Measurements from ENCODE around the gene CBX3. TPM values are rescaled to one million over a fixed set of nuclear protein-coding genes. Genes with fewer than 3 reads are reported as not detected.
"Not testable (repeated sequence)": the region's sequence is repeated elsewhere in the genome, so short reads cannot be mapped to it uniquely, and the experiment has no call there.

Gene CBX3
- total RNA-seq, 1 experiment from 2014 or later: 490 TPM

DNA sequence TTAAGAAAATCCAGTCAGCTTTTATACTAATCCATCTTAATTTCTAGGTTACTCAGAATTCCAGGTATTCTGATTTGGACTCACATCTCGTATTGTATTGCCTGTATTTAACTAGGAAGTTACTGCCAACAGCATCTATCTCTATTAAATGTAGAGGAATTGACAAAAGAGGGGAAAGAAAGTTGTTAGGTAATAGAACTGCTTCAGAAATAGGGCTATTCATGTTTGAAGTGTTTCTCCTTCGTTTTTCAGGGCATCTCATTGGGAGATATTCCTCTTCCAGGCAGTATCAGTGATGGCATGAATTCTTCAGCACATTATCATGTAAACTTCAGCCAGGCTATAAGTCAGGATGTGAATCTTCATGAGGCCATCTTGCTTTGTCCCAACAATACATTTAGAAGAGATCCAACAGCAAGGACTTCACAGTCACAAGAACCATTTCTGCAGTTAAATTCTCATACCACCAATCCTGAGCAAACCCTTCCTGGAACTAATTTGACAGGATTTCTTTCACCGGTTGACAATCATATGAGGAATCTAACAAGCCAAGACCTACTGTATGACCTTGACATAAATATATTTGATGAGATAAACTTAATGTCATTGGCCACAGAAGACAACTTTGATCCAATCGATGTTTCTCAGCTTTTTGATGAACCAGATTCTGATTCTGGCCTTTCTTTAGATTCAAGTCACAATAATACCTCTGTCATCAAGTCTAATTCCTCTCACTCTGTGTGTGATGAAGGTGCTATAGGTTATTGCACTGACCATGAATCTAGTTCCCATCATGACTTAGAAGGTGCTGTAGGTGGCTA is 17.1 kb upstream of the CBX3 start:
- in situ Hi-C loops (cut with HindIII; ENCODE audit: low pct_unique_long_range_greater_than_20kb, low sequenced_read_pairs): loop anchor here (10.0 kb wide), 1 partner anchor 90 kb away; no protein-coding TSS in a partner anchor
- not testable (repeated sequence) for DNase-seq (ENCODE audit: low read depth, low spot score)

DNA sequence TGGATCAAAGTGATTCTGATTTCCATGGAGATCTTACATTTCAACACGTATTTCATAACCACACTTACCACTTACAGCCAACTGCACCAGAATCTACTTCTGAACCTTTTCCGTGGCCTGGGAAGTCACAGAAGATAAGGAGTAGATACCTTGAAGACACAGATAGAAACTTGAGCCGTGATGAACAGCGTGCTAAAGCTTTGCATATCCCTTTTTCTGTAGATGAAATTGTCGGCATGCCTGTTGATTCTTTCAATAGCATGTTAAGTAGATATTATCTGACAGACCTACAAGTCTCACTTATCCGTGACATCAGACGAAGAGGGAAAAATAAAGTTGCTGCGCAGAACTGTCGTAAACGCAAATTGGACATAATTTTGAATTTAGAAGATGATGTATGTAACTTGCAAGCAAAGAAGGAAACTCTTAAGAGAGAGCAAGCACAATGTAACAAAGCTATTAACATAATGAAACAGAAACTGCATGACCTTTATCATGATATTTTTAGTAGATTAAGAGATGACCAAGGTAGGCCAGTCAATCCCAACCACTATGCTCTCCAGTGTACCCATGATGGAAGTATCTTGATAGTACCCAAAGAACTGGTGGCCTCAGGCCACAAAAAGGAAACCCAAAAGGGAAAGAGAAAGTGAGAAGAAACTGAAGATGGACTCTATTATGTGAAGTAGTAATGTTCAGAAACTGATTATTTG is 16.3 kb upstream of the CBX3 start:
- in situ Hi-C loops (cut with HindIII; ENCODE audit: low pct_unique_long_range_greater_than_20kb, low sequenced_read_pairs): loop anchor here (10.0 kb wide), 1 partner anchor 90 kb away; no protein-coding TSS in a partner anchor

DNA sequence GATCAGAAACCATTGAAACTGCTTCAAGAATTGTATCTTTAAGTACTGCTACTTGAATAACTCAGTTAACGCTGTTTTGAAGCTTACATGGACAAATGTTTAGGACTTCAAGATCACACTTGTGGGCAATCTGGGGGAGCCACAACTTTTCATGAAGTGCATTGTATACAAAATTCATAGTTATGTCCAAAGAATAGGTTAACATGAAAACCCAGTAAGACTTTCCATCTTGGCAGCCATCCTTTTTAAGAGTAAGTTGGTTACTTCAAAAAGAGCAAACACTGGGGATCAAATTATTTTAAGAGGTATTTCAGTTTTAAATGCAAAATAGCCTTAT is 15.7 kb upstream of the CBX3 start:
- in situ Hi-C loops (cut with HindIII; ENCODE audit: low pct_unique_long_range_greater_than_20kb, low sequenced_read_pairs): loop anchor here (10.0 kb wide), 1 partner anchor 91 kb away; no protein-coding TSS in a partner anchor

More for the DNA sequence above, 16.3 kb upstream of the CBX3 start:
- DNase-seq (ENCODE audit: low read depth, low spot score): no peak

DNA sequence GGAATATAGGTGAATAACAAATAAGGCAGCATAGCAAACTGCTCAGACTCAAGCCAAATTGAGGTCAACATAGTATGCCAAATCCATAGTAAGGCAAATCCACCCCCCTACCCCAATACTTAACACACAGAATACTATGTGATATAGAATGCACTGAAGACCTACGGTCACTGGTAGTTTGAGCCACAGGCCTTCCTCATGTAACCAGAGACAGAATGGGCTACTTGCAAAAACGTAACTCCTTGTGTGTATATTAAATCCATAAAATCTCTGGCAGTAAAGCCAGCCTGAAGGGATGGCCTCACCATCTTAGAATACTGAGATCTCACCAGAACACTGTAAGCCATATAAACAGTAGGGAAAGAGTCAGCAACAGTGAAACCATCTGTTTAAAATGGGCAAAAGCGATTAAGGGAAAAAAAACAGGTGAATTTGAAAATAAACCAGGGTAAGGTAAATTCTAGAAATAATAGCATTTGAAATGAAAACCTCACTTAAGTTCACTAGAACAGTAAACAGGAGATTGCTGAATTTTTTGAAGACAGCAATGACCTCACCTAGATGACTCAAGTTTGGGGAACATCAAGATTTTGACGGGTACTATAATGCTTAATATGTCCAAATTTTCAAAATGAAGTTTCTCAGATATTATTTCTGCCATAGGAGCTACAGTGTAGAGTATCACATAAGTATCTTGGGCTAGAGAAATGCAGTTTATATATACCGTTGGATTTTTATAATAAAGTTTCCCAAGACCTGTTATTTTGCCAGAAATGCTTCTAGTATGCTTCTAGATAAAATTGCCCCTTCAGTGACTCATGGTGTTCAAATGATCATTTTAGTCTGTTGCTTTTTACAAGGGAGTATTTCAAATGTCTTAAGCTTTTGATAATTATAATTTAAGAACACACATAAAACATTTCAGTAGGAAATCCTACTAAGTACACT is 14.9 kb upstream of the CBX3 start:
- DNase-seq (ENCODE audit: low read depth, low spot score): no peak
- in situ Hi-C loops (cut with HindIII; ENCODE audit: low pct_unique_long_range_greater_than_20kb, low sequenced_read_pairs): loop anchor here (10.0 kb wide), 1 partner anchor 92 kb away; no protein-coding TSS in a partner anchor

More for the DNA sequence above, 15.7 kb upstream of the CBX3 start:
- no peak for DNase-seq (ENCODE audit: low read depth, low spot score)

DNA sequence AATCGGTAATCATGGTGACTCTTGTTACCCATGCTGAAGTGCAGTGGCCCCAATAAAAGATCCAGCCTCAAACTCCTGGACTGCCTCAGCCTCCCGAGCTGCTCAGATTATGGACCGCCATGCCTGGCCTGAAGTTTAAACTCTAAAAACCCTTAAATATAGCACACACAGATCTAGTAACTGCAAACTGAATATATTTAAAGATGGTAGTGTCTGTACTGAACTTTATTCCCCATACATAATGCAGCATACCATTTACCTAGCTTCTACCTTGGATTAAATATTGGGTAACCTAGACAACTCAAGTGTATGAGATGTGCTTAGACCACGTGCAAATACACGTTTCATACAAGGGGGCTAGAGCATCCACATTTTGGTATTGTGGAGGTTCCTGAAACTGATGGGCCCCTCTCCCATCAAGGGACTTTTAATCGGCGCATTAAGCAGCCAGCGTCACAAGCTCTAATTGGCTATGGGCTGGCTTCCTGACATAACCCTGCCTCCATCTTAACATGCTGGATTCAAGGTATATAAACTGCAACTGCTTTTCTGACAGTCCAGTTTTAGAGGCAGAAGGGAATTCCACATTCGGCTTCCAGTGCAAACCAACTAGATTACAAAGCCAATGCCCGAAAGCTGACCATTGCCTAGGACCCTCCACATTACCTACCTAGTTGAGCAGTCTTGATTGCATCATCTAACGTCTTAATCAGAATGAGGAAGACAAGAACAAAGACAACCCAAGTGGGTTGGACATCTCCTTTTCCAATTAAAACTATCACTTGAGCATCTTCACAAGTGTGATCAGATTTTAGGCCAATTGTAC is 14.0 kb upstream of the CBX3 start:
- DNase-seq (ENCODE audit: low read depth, low spot score): peak; percentile 56
- in situ Hi-C loops (cut with HindIII; ENCODE audit: low pct_unique_long_range_greater_than_20kb, low sequenced_read_pairs): loop anchor here (10.0 kb wide), 1 partner anchor 93 kb away; no protein-coding TSS in a partner anchor

DNA sequence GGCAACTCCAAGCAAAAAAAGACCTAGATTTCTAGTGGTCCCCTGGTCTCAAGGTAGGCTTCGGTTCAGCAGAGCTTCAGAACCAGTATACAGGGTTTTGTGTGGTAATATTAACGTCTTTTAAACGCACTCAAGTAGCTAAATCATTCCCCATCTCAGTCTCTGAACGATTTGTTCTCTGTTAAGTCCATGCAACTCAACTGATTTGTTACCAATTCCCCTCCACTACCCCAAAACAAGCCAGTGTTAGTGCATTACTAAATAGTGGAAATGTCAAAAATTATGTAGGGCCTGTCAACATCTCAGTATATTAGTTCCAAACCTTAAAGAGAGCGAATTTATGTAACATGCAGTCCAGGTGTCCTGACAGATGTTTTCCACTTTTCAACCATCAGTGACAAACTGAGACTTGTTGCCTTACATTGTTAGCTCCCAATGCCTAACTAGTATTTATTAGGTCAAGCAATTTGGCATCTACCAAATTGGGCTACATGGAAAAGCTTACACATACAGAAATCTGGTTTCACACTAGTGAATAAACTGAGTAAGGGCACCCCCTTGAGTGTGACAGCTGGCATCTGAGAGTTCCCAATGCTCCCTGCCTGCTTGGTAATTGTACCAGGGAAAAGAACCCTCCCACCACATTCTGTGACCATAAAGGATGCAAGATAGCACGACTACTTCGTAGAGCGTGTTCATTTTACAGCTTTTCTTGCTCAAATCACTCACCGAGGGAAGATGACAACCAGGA is 13.2 kb upstream of the CBX3 start:
- in situ Hi-C loops (cut with HindIII; ENCODE audit: low pct_unique_long_range_greater_than_20kb, low sequenced_read_pairs): loop anchor here (10.0 kb wide), 1 partner anchor 94 kb away; no protein-coding TSS in a partner anchor
- DNase-seq (ENCODE audit: low read depth, low spot score): no peak

DNA sequence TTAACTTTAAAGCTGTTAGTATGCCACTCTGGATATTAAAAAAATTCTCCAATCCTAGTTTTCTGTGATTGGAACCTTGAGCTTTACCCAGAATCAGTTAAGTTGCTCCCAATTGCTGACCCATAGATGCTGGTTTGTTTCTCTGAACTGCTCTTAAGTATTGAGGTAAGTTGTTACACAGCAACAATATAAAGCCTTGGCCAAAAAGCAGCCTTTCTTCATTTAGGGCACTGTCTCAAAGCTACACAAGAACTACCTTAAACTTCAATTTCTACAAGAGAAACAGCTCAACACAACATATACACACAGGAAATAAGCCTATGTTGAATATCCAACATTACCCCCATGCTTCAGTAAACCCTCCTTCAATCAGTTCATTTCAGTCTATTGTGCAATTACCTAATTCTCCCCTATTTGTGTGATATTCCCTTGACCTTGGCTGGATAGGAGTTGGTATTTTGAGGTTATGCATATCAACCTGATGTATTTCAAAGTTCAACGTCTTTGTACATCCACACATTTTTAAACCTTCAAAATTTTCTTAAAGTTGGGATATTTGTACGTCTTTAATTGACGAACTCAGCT is 12.5 kb upstream of the CBX3 start:
- in situ Hi-C loops (cut with HindIII; ENCODE audit: low pct_unique_long_range_greater_than_20kb, low sequenced_read_pairs): loop anchor here (10.0 kb wide), 1 partner anchor 94 kb away; no protein-coding TSS in a partner anchor
- DNase-seq (ENCODE audit: low read depth, low spot score): no peak

DNA sequence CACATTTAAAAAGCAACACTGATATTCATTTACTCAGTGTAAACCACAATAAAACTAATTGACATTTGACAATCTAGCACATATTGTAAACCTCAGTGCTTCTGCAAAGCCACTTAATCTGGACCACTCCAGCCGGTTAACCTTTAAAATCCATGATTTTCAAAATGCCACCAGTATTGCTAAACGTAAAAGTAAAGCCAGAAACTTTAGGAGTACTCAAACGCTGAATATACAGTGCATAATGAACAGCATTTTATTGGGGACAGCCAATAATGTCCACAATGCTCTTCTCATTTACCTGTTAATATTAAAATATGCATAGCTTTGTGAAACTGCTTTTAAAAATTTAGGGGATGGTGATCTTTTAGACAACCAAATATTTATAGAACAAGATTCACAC is 11.8 kb upstream of the CBX3 start:
- DNase-seq (ENCODE audit: low read depth, low spot score): no peak
- in situ Hi-C loops (cut with HindIII; ENCODE audit: low pct_unique_long_range_greater_than_20kb, low sequenced_read_pairs): loop anchor here (10.0 kb wide), 2 partner anchors 95 to 295 kb away; no protein-coding TSS in a partner anchor

DNA sequence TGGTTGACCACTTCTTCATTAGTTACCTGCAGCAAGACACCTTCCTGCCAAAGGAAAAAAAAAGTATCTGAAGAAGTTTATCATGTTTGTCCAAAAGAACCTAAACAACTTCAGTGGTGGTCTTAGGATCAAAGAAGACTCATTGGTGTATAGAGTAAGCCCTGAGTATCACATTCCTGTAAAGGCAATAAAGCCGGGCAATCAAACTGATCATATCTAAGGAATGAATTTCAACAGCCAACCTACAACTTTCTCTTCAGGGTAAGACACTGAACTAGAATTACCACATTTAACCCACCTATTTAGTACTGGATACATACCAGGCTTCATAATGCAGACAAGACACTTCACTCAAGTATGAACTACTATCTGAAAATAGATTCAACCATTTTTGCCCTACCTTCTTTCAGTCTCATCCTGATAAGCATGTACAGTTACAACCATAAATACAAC is 11.1 kb upstream of the CBX3 start:
- no peak for DNase-seq (ENCODE audit: low read depth, low spot score)
- in situ Hi-C loops (cut with HindIII; ENCODE audit: low pct_unique_long_range_greater_than_20kb, low sequenced_read_pairs): loop anchor here (10.0 kb wide), 1 partner anchor 296 kb away; no protein-coding TSS in a partner anchor

DNA sequence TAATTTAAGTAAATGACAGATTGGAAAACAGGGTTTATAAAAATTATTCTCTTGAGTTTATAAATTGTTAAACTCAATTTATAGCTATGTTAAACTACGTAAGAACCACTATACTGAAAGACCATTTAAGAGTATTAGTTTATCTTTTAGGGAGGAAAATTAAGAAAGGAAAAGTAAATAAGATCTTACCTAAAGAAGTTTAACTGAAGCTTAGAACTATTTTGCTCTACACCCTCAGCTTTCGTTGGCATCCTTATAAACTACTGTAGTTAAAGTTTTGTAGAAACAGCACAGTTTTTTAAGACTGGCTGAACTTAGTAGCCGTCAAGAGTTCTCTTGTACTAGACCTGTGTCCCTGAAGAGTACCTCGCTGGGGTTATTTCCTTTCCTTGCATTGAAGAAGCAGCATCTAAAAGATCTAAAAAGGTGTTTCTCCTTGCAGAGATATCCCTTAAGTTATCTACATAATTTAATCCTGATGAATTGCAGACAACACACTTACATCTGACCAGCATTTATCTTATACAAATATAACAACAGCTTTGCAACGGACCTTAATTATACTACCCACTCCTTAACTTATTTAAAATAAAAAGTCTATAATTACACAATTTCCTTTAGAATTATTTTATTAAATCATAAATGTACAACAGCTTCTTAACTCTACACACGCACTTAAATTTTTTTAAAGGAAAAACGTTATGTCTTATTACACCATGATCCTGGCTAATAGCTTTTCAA is 10.1 kb upstream of the CBX3 start:
- in situ Hi-C loops (cut with HindIII; ENCODE audit: low pct_unique_long_range_greater_than_20kb, low sequenced_read_pairs): loop anchor here (10.0 kb wide), 1 partner anchor 297 kb away; no protein-coding TSS in a partner anchor
- no peak for DNase-seq (ENCODE audit: low read depth, low spot score)

DNA sequence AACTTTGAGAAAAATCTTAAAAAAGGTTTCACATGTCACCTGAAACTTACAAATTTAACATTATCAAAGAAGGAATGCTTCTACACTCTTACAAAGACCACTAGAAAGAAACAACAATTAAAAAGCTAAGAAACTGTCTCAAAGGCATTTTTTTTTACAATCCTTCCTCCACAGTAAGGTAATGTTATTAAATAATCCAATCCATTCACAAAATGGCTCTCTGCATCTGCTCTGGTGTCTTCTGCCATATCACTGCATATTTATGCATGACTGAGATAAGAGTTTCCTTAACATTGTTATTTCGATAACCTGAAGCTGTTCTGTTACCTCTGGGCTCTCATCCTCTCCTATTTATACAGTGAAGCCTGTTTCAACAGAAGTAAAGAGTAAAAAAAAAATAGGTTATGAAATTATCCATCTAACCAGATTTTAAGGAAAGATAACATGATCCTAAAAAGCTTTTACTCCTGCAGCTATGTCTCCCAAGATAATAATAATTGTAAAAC is 9.5 kb upstream of the CBX3 start:
- in situ Hi-C loops (cut with HindIII; ENCODE audit: low pct_unique_long_range_greater_than_20kb, low sequenced_read_pairs): loop anchor here (10.0 kb wide), 1 partner anchor 297 kb away; no protein-coding TSS in a partner anchor
- no peak for DNase-seq (ENCODE audit: low read depth, low spot score)

DNA sequence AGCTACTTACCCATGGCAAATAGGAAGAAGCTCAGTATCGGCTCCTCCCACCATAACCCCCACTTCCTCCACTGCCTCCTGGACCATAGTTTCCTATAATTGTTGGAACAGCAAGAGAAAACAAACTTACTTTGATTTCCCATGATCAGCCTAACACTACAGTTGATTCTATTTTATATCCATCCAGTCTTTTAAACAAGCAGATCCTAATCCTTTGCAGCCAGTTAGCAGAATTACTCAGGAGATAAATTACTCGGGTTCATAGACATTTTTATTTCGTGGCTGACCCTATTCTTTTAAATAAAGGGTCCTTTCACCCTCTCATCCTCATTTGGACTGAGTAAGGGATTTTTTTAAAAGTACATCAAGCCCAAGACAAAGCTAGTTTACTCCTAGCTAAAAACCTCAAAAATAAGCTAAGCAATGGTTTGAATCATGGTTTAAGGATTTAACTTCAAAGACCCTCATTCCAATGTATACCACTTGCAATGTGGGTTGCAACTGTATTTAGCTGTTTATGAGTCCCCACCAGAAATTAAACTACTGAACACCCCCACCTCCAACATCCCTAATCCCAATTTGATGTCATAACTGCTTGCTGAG is 9.0 kb upstream of the CBX3 start:
- no peak for DNase-seq (ENCODE audit: low read depth, low spot score)
- in situ Hi-C loops (cut with HindIII; ENCODE audit: low pct_unique_long_range_greater_than_20kb, low sequenced_read_pairs): loop anchor here (10.0 kb wide), 1 partner anchor 298 kb away; no protein-coding TSS in a partner anchor

DNA sequence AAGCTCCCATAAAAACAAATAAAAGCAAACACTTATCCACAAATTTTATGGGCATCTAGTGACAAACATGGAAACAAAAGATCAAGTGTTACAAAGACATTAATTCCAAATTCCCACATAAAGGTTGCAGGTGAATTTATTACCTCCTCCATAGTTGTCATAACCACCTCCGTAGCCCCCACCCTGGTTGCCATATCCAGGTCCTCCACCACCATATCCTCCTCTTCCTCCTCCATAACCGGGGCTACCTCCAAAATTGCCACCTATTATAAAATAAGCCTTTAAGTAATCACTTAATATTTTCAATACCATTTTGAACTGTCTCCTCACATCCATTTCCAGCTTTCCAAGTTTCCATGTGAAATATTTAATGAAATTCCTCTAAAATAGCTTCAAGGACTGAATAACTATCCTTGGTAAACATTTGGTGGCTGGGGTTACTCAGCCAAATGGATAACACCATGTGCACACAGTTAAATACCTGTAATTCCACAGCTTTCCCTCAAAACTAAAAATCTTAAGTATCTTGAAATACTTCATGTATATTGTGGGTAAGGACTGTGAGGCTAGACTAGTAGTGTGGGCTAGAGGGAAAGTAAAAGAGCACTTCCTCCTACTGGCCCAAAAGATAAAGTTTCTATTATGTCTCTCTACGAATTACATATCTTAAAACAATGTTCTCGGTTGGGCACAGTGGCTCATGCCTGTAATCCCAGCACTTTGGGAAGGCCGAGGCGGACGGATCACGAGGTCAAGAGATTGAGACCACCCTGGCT is 7.9 kb upstream of the CBX3 start:
- in situ Hi-C loops (cut with HindIII; ENCODE audit: low pct_unique_long_range_greater_than_20kb, low sequenced_read_pairs): loop anchor here (10.0 kb wide), 1 partner anchor 299 kb away; no protein-coding TSS in a partner anchor
- no peak for DNase-seq (ENCODE audit: low read depth, low spot score)

Data from SK-MEL-5 (cell line).